NCI-H1436 (cell line): ENCODE data around the gene DDI1.

ENCODE experiments used
- DNase-seq: peaks from one replicate; lab custom pipeline; 2025; lab: John Stamatoyannopoulos, UW

DDI1 gene

GRCh38 chr11:104036588-104036987 lies at the start of gene DDI1:
TSS of gene DDI1 (plus strand) at chr11:104036640. CDS start at chr11:104036823, 183 bp downstream.
- no peak for DNase-seq

- DNase-seq, result no peak
Observed at GRCh38 chr11:103987629-103988594, 48.5 kb upstream of the DDI1 start.

GRCh38 chr11:103988595-103988969 lies 47.9 kb upstream of the DDI1 start:
- DNase-seq, result no peak

- no peak for DNase-seq
Observed at GRCh38 chr11:103993507-103993906, 42.9 kb upstream of the DDI1 start.

- no peak for DNase-seq
Observed at GRCh38 chr11:103994094-103994493, 42.3 kb upstream of the DDI1 start.

- no peak for DNase-seq
Observed at GRCh38 chr11:103994518-103994917, 41.9 kb upstream of the DDI1 start.

- no peak for DNase-seq
Observed at GRCh38 chr11:103995896-103996295, 40.5 kb upstream of the DDI1 start.

GRCh38 chr11:103997082-103997481 lies 39.4 kb upstream of the DDI1 start:
- no peak for DNase-seq

GRCh38 chr11:103998826-103999508 lies 37.5 kb upstream of the DDI1 start:
- DNase-seq, result no peak

- no peak for DNase-seq
Observed at GRCh38 chr11:104000798-104001197, 35.6 kb upstream of the DDI1 start.

GRCh38 chr11:104001561-104002056 lies 34.8 kb upstream of the DDI1 start:
- no peak for DNase-seq

GRCh38 chr11:104003491-104003890 lies 32.9 kb upstream of the DDI1 start:
- DNase-seq, result no peak

GRCh38 chr11:104005234-104005855 lies 31.1 kb upstream of the DDI1 start:
- DNase-seq, result no peak

- no peak for DNase-seq
Observed at GRCh38 chr11:104009744-104010143, 26.7 kb upstream of the DDI1 start.

- DNase-seq, result no peak
Observed at GRCh38 chr11:104011044-104011443, 25.4 kb upstream of the DDI1 start.

- DNase-seq, result no peak
Observed at GRCh38 chr11:104015649-104016415, 20.6 kb upstream of the DDI1 start.

GRCh38 chr11:104024572-104024971 lies 11.9 kb upstream of the DDI1 start:
- no peak for DNase-seq

- DNase-seq, result no peak
Observed at GRCh38 chr11:104028476-104029263, 7.8 kb upstream of the DDI1 start.

GRCh38 chr11:104033134-104033533 lies 3.3 kb upstream of the DDI1 start:
- no peak for DNase-seq

GRCh38 chr11:104033561-104033960 lies 2.9 kb upstream of the DDI1 start:
- DNase-seq, result no peak

GRCh38 chr11:104036995-104037394 lies 555 bp downstream of the DDI1 start:
- no peak for DNase-seq
